Thymus (tissue), 11 donors: ENCODE results near the gene MAD2L1BP. TPM values are rescaled to one million over a fixed set of nuclear protein-coding genes. Genes with fewer than 3 reads are reported as not detected.
"Not testable (repeated sequence)": the region's sequence is repeated elsewhere in the genome, so short reads cannot be mapped to it uniquely, and the experiment has no call there.

Source experiments
- DNase-seq, 9 donors: peaks; one replicate each; pipeline ENCODE4 v3.0.0-alpha.2; 2013; ENCODE audit warnings: low spot score in 9 of 9, low read depth in 6 of 9, missing footprints in 1 of 9
- H3K27ac ChIP-seq, 2 donors: one replicate each; pipeline ENCODE4 v1.5.1; 2013; ENCODE audit warnings: control low read depth in 1 of 2, low read depth in 1 of 2, low read length in 1 of 2, mild to moderate bottlenecking in 1 of 2, moderate library complexity in 1 of 2
- H3K27me3 ChIP-seq, 2 donors: one replicate each; pipeline ENCODE4 v1.5.1; 2013; ENCODE audit warnings: low read length in 1 of 2; ENCODE audit not compliant: control insufficient read depth in 2 of 2, insufficient read depth in 1 of 2
- H3K36me3 ChIP-seq, 2 donors: one replicate each; pipeline ENCODE4 v1.5.1; 2013; ENCODE audit warnings: low read length in 1 of 2, mild to moderate bottlenecking in 1 of 2, moderate library complexity in 1 of 2; ENCODE audit not compliant: control insufficient read depth in 2 of 2, insufficient read depth in 2 of 2
- H3K4me1 ChIP-seq, 2 donors: one replicate each; pipeline ENCODE4 v1.5.1; 2013; ENCODE audit warnings: low read length in 2 of 2; ENCODE audit not compliant: control insufficient read depth in 2 of 2, insufficient read depth in 2 of 2
- H3K4me3 ChIP-seq, 2 donors: one replicate each; pipeline ENCODE4 v1.5.1; 2013; ENCODE audit warnings: low read length in 2 of 2, control low read depth in 1 of 2, mild to moderate bottlenecking in 1 of 2
- H3K9me3 ChIP-seq, 2 donors: one replicate each; pipeline ENCODE4 v1.5.1; 2013; ENCODE audit warnings: low read length in 1 of 2, mild to moderate bottlenecking in 1 of 2; ENCODE audit not compliant: control insufficient read depth in 2 of 2, insufficient read depth in 1 of 2
- WGBS: extraction: QIAGEN DNeasy Blood & Tissue Kit; methylation state at CpG from one replicate; pipeline ENCODE4 v1.1.7; 2013; 5-methylcytosine and 5-hydroxymethylcytosine counted together
- polyA plus RNA-seq: library from polyadenylated mRNA; stranded (reverse); fragments of 200-250 nt; gene quantifications from one replicate; pipeline ENCODE4 v1.2.3, GENCODE V29; 2013
- total RNA-seq: library from RNA; stranded (reverse); fragments of 120-200 nt; gene quantifications from one replicate; pipeline ENCODE4 v1.2.4, GENCODE V29; 2013
- donor health status: healthy.

The MAD2L1BP gene
- total and polyA plus RNA-seq, 2 donors = 33.9 to 48.4 TPM

- peaks cover 0 to 6% of the 10 kb centered on the region in 2 donors for H3K36me3 ChIP-seq
- H3K4me3 ChIP-seq = no peak overlapping the region
- DNase-seq = no peak
- H3K9me3 ChIP-seq = no peaks in the 10 kb centered on the region
- WGBS = 94% methylated on average over 2 of the region's 2 CpGs
- peaks cover 0 to 9% of the 10 kb centered on the region in 2 donors for H3K27me3 ChIP-seq
- H3K27ac ChIP-seq = no peak overlapping the region
- H3K4me1 ChIP-seq = peaks cover 6 to 10% of the 10 kb centered on the region in 2 donors
Observed at GRCh38 chr6:43648248-43648647, 12.6 kb downstream of the MAD2L1BP start.

GRCh38 chr6:43652822-43653221, 17.2 kb downstream of the MAD2L1BP start:
- H3K27ac ChIP-seq, H3K4me3 ChIP-seq, DNase-seq, H3K9me3 ChIP-seq, H3K27me3 ChIP-seq, H3K36me3 ChIP-seq, H3K4me1 ChIP-seq: not testable (repeated sequence)
- over 99% methylated on average over 2 of the region's 2 CpGs for WGBS

GRCh38 chr6:43657221-43657802, 21.7 kb downstream of the MAD2L1BP start:
- no peak for DNase-seq
- peaks cover 0 to 3% of the 10 kb centered on the region in 2 donors for H3K27me3 ChIP-seq
- no peak overlapping the region for H3K27ac ChIP-seq
- 96% methylated on average over 3 of the region's 3 CpGs for WGBS
- no peaks in the 10 kb centered on the region for H3K9me3 ChIP-seq
- H3K4me3 ChIP-seq = no peak overlapping the region
- H3K36me3 ChIP-seq = no peaks in the 10 kb centered on the region
- H3K4me1 ChIP-seq = no peaks in the 10 kb centered on the region

- no peak overlapping the region for H3K4me3 ChIP-seq
- DNase-seq = no peak
- 98% methylated on average over 9 of the region's 9 CpGs for WGBS
- no peaks in the 10 kb centered on the region for H3K4me1 ChIP-seq
- peaks cover 0 to 3% of the 10 kb centered on the region in 2 donors for H3K27me3 ChIP-seq
- no peaks in the 10 kb centered on the region for H3K36me3 ChIP-seq
- H3K27ac ChIP-seq = no peak overlapping the region
- no peaks in the 10 kb centered on the region for H3K9me3 ChIP-seq
Observed at GRCh38 chr6:43658161-43658560, 22.5 kb downstream of the MAD2L1BP start.

GRCh38 chr6:43662948-43663347, 27.3 kb downstream of the MAD2L1BP start:
- WGBS = 98% methylated on average over 5 of the region's 5 CpGs
- not testable (repeated sequence) for H3K27me3 ChIP-seq, H3K9me3 ChIP-seq, H3K36me3 ChIP-seq, H3K27ac ChIP-seq, DNase-seq, H3K4me3 ChIP-seq
- peaks cover 4 to 12% of the 10 kb centered on the region in 2 donors for H3K4me1 ChIP-seq

- no peaks in the 10 kb centered on the region for H3K9me3 ChIP-seq
- peaks cover 0 to 5% of the 10 kb centered on the region in 2 donors for H3K27me3 ChIP-seq
- H3K36me3 ChIP-seq = peaks cover 6 to 8% of the 10 kb centered on the region in 2 donors
- no peak overlapping the region for H3K27ac ChIP-seq
- H3K4me1 ChIP-seq = peaks cover 4 to 26% of the 10 kb centered on the region in 2 donors
- 94% methylated on average over 1 of the region's 1 CpG for WGBS
- no peak for DNase-seq
- no peak overlapping the region for H3K4me3 ChIP-seq
Observed at GRCh38 chr6:43665376-43665775, 29.7 kb downstream of the MAD2L1BP start.

- peaks cover 0 to 5% of the 10 kb centered on the region in 2 donors for H3K27me3 ChIP-seq
- peaks cover 13 to 15% of the 10 kb centered on the region in 2 donors for H3K36me3 ChIP-seq
- WGBS = 85% methylated on average over 13 of the region's 13 CpGs
- peaks cover 4 to 32% of the 10 kb centered on the region in 2 donors for H3K4me1 ChIP-seq
- DNase-seq = no peak
- H3K4me3 ChIP-seq = no peak overlapping the region
- H3K27ac ChIP-seq = no peak overlapping the region
- H3K9me3 ChIP-seq = no peaks in the 10 kb centered on the region
Observed at GRCh38 chr6:43666196-43666920, 30.7 kb downstream of the MAD2L1BP start.

- DNase-seq = peak in 8 of 9 donors; percentile 66 to 89 (median 80)
- peaks cover 4 to 32% of the 10 kb centered on the region in 2 donors for H3K4me1 ChIP-seq
Observed at GRCh38 chr6:43667245-43668150, 31.9 kb downstream of the MAD2L1BP start.

More at GRCh38 chr6:43667245-43668150, 31.9 kb downstream of the MAD2L1BP start:
- WGBS = 18% methylated on average over 16 of the region's 16 CpGs
- Histone ChIP-seq H3K9me3 (no peaks in the 10 kb centered on the region), H3K27ac (peak overlapping the region in 1 of 2 donors; percentile 48), H3K4me3 (no peak overlapping the region), H3K27me3 (peaks cover 0 to 5% of the 10 kb centered on the region in 2 donors), H3K36me3 (peaks cover 25% of the 10 kb centered on the region in 2 donors)
